ENCODE results near the gene DOP1A.
A peak's percentile ranks its signal among the peaks of the same experiment; 100 is the strongest.

The DOP1A gene

DNA sequence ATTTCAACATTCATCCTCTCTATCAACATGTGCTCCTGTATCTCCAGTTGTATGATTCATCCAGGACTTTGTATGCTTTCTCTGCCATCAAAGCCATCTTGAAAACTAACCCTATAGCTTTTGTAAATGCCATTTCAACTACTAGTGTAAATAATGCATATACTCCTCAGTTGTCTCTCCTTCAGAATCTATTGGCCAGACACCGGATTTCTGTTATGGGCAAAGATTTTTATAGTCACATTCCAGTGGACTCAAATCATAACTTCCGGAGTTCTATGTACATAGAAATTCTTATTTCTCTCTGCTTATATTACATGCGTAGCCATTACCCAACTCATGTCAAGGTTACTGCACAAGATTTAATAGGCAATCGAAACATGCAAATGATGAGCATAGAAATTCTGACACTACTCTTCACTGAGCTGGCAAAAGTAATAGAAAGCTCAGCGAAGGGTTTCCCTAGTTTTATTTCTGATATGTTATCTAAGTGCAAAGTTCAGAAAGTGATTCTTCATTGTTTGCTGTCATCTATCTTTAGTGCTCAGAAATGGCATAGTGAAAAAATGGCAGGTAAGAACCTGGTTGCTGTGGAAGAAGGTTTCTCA, 70.7 kb downstream of the DOP1A start:
- no peak for TF ChIP-seq POLR2A (IDR thresholded peaks at IDR 0.05; ENCODE audit: low read depth, low read length)
- FAIRE-seq (peak; percentile 53), DNase-seq (ENCODE audit: insufficient read length, low spot score) (no peak)

DNA sequence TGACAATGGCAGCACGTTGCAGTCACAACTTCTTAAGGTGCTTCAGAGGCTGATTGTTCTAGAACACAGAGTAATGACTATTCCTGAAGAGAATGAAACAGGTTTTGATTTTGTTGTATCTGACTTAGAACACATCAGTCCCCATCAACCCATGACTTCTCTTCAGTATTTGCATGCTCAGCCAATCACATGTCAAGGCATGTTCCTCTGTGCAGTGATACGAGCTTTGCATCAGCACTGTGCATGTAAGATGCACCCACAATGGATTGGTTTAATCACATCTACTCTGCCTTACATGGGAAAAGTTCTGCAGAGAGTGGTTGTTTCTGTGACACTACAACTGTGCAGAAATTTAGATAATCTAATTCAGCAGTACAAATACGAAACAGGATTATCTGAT, 71.3 kb downstream of the DOP1A start:
- FAIRE-seq (no peak), DNase-seq (ENCODE audit: insufficient read length, low spot score) (no peak)
- no peak for TF ChIP-seq POLR2A (IDR thresholded peaks at IDR 0.05; ENCODE audit: low read depth, low read length)

DNA sequence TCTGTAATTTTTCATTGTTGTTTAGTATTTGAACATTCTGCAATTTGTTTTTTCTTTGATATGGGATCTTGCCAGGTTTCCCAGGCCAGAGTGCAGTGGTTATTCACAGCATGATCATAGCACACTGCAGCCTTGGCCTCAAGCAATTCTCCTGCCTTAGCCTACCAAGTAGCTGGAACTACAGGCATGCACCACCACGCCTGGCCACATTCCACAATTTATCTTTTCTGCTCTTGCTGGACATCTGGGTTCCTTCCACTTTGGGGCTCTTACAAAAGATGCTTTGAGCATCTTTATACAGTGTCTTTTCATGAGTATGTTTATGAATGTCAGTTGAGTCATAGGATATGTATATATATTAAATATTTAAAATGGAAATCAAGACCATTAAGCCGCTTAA, 83.6 kb downstream of the DOP1A start:
- no peak for DNase-seq (ENCODE audit: insufficient read length, low spot score)
- TF ChIP-seq POLR2A (IDR thresholded peaks at IDR 0.05; ENCODE audit: low read depth, low read length), result no peak
- no peak for FAIRE-seq

DNA sequence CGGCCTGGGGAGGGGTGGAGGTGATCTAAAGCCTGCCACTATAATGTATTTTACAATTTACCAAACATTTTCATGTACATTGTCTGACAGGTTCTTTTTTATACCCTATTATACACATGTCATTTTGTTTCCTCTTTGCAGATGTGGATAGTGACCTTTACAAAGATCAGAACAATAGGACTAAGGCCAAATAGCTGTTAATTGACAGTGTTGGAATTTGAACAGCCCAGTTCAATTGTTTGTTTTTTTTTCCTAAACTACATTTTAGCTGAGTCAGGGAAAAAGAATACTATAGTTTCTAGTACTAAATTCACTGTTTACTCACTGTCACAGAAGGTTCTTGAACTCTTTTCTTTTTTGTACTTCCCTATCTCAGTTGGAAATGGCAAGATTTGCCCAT, 85.4 kb downstream of the DOP1A start:
- FAIRE-seq (no peak), DNase-seq (ENCODE audit: insufficient read length, low spot score) (no peak)
- TF ChIP-seq POLR2A (IDR thresholded peaks at IDR 0.05; ENCODE audit: low read depth, low read length), result no peak

DNA sequence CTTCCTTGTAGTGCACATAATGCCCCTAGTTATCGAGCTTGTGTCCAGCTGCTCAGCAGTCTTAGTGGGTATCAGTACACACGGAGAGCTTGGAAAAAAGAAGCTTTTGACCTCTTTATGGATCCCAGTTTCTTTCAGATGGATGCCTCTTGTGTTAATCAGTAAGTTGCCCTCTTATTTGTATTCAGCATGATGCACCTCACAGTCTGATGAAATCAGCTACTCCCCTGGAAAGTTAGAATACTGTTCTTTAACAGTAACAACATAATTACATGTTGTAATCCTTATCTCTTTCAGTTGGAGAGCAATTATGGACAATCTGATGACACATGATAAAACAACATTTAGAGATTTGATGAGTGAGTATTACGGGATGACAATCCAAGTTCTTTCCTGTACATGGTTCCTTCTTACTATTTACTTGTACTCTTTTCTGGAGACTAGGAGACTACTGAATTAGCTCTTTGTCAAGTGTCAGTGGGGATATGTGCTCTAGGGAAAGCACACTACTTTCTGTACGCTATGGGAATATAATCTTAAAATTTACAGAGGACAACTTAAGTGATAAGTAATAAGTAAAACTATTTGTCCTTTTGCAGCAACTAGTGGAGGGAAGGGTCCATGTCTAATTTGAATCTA, 86.5 kb downstream of the DOP1A start:
- peak; percentile 33 for FAIRE-seq
- no peak for DNase-seq (ENCODE audit: insufficient read length, low spot score)
- TF ChIP-seq POLR2A (IDR thresholded peaks at IDR 0.05; ENCODE audit: low read depth, low read length), result no peak

DNA sequence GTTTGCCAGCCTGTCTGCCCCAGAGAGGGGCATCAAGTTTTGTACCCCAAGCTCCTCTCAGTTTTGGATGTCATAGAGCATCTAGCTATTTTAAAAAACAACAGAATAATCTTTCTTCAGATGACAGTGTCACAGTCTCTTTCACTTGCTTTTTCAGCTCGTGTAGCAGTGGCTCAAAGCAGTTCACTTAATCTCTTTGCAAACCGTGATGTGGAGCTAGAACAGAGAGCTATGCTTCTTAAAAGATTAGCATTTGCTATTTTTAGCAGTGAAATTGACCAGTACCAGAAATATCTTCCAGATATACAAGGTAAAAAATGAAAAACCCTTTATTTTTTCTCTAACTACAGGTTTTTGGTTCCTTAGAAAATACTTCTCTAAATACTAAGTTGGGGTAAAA, 88.3 kb downstream of the DOP1A start:
- DNase-seq (ENCODE audit: insufficient read length, low spot score) (no peak), FAIRE-seq (no peak)
- no peak for TF ChIP-seq POLR2A (IDR thresholded peaks at IDR 0.05; ENCODE audit: low read depth, low read length)

DNA sequence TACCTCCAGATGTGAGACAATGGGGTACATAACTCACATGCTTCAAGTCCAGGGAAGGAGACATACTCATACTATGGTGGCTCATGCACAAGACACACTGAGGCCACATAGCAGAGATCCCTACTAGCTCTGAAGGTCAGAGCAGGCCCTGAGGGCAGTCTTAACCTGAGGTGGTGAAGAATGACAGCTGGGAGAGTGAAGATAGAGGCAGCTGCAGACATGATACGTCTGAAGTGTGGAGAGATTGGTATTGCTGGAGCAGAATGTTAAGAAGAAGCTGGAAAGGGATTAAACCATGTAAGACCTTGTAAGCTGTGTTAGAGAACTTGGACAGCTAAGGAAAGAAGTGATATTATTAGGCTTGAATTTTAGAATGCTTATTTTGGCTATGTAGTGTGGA, 92.7 kb downstream of the DOP1A start:
- no peak for TF ChIP-seq POLR2A (IDR thresholded peaks at IDR 0.05; ENCODE audit: low read depth, low read length)
- FAIRE-seq, result no peak

DNA sequence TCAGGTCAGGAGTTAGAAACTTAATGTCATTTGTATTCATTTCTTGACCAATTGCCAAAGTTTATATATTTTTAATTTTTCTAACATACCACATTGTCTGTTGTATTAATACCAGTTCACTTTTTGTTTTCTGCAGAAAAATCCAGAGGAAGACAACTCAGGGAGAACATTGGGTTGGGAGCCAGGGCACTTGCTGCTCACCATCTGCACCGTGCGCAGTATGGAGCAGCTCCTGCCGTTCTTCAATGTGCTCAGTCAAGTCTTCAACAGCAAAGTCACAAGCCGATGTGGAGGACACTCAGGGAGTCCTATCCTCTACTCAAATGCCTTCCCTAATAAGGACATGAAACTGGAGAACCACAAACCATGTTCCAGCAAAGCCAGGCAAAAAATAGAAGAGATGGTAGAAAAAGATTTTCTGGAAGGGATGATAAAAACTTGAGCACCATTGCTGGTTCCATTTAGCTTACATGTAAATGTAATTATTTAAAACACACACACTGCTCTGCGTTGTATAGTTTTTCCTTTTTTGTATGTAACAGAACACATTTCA, 100.3 kb downstream of the DOP1A start:
- DNase-seq (ENCODE audit: insufficient read length, low spot score) (no peak), FAIRE-seq (no peak)
- no peak for TF ChIP-seq POLR2A (IDR thresholded peaks at IDR 0.05; ENCODE audit: low read depth, low read length)

More for the DNA sequence above, 92.7 kb downstream of the DOP1A start:
- no peak for DNase-seq (ENCODE audit: insufficient read length, low spot score)

DNA sequence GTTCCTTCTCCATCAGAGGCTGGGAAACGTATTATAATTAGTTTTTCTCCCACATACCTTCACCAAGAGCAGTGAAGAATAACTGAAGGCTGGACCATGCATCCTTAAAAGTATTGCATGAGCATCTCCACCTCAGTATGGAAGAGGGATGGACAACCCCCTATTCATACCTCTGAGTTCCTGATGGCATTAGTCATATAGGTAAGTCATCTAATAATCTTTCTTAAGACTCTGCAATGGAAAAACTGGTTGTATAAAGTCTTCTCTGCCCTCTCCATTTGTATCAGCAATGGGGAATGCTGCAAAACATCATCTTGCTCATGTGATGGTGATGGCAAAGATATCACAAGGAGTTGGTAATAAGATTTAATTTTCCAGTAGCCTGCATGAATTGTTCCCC, 101.1 kb downstream of the DOP1A start:
- FAIRE-seq (no peak), DNase-seq (ENCODE audit: insufficient read length, low spot score) (no peak)
- no peak for TF ChIP-seq POLR2A (IDR thresholded peaks at IDR 0.05; ENCODE audit: low read depth, low read length)

DNA sequence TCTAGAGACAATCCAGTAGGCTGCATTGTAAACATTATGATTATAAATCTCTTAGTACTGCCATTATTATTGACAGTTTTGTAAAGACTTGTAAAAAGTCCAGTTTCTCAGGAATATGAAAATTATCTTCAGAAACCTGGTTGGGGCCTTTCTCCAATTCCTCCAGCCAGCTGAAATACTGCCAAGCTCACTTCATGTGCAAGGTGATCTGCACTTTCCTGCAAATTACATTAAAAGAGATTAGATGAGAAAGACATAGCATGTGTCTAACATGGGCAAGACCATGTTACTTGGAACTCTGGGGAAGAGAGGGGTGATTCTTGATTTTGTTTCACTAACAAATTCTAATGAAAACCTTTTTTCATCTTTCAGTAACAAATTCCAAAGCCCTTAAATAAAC, 101.6 kb downstream of the DOP1A start:
- FAIRE-seq (no peak), DNase-seq (ENCODE audit: insufficient read length, low spot score) (no peak)
- TF ChIP-seq POLR2A (IDR thresholded peaks at IDR 0.05; ENCODE audit: low read depth, low read length), result no peak

DNA sequence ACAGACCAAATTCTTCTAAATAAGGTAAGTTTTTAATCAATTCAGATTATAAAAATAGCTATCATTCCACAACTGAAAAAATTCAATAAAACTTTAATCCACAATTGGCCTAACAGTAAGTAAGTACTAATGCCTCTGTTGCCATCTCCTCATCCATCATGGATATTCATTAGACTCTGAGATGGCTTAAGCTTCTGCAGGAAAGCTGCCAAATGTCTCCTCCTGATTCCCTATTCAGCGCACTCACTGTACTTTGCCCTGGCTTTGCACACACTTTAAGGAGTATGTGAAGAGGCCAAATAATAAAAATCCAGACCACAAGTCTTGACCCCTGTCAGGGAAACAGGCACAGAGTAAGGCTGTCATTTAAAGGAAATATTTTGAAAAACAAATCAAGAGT, 102.0 kb downstream of the DOP1A start:
- DNase-seq (ENCODE audit: insufficient read length, low spot score), result no peak
- TF ChIP-seq POLR2A (IDR thresholded peaks at IDR 0.05; ENCODE audit: low read depth, low read length), result no peak
- FAIRE-seq, result no peak

DNA sequence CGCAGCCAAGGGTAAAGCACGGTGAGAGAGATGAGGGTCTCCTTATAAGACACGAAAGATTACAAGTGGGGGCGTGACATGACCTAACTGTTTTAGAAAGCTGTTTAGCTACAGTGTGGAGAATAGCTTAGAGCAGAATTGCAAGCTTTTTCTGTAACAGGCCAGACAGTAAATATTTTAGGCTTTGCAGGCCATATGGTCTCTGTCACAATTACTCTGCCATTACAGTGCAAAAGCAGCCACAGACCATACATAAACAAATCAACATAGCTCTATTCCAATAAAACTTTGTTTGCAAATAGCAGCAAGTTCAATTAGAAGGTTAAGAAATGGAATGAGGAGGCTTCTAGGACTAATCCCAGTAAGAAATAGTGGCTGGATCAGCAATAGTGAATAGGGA, 108.8 kb downstream of the DOP1A start:
- DNase-seq (ENCODE audit: insufficient read length, low spot score) (no peak), FAIRE-seq (no peak)
- TF ChIP-seq POLR2A (IDR thresholded peaks at IDR 0.05; ENCODE audit: low read depth, low read length), result no peak

DNA sequence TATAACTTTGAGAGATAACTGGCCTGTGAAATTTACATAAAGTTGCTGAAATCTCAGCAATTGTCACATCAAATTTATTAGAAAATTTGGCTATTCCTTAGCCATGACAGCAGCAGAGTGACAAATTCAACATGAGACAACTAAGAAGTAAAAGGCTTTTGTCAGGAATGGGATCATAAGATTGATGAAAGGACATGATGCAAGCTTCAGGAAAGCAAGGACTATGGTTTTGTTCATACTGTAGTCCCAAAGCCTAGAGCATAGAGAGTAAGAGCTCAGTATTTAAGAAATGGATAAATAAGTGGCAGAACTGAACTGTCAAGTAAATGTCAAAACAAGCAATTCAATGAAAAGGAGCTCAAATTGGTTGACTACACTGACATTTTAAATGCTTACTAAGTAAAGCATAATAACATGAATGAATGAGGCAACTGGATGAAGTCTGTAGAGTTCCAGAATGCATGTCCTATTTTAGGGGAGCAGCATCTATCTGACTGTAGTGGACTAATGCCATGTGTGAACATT, 113.0 kb downstream of the DOP1A start:
- no peak for DNase-seq (ENCODE audit: insufficient read length, low spot score)
- FAIRE-seq, result no peak
- no peak for TF ChIP-seq POLR2A (IDR thresholded peaks at IDR 0.05; ENCODE audit: low read depth, low read length)

DNA sequence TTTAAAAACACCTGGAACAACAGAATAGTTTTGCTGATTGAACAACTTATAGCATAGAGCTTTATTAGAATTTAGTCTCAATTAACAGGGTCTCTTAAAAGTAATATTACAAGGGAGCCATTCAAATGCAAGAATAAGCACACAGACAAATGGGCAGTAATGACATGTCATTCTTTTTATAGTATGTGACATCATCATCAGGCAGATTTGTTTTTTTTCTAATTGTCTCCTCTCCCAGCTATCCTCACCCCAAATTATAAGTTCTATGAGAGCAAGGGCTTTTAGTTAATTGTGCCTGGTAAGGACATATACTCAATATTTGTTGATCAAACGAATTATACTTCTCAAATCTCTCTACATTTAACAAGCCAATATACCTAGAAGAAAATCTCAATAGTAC, 114.6 kb downstream of the DOP1A start:
- FAIRE-seq (no peak), DNase-seq (ENCODE audit: insufficient read length, low spot score) (no peak)
- no peak for TF ChIP-seq POLR2A (IDR thresholded peaks at IDR 0.05; ENCODE audit: low read depth, low read length)

Data from H54 (cell line).